Measurements from ENCODE around the gene CIB1.

The CIB1 gene

GRCh38 chr15:90230610-90231009, 3.1 kb downstream of the CIB1 start:
- no peak for DNase-seq
- Histone ChIP-seq H3K36me3 (ENCODE audit: control insufficient read depth, insufficient read depth, low read length) (peaks cover 6% of the 10 kb centered on the region), H3K27ac (ENCODE audit: low read depth, low read length) (no peak overlapping the region)

GRCh38 chr15:90230071-90230494, 3.7 kb downstream of the CIB1 start:
- no peak overlapping the region for H2AK5ac ChIP-seq (ENCODE audit: low read length)

More at GRCh38 chr15:90230610-90231009, 3.1 kb downstream of the CIB1 start:
- no peaks in the 10 kb centered on the region for H3K79me1 ChIP-seq (ENCODE audit: low read length)
- H3K79me2 ChIP-seq (ENCODE audit: control insufficient read depth, insufficient read depth, low read length) = no peaks in the 10 kb centered on the region
- H3K9ac ChIP-seq (ENCODE audit: low read length) = no peak overlapping the region
- no peak overlapping the region for H3K4ac ChIP-seq (ENCODE audit: low read depth, low read length)
- no peak overlapping the region for H3K4me3 ChIP-seq (ENCODE audit: low read length)
- no peak overlapping the region for H4K8ac ChIP-seq (ENCODE audit: low read depth, low read length)
- no peak overlapping the region for H4K5ac ChIP-seq (ENCODE audit: low read length)
- no peak overlapping the region for H2BK5ac ChIP-seq (ENCODE audit: low read length)
- no peaks in the 10 kb centered on the region for H3K27me3 ChIP-seq (ENCODE audit: insufficient read depth, low read length, poor library complexity)
- H3K4me1 ChIP-seq (ENCODE audit: control insufficient read depth, low read depth, low read length) = peaks cover 2% of the 10 kb centered on the region
- WGBS (ENCODE audit: extremely low coverage, insufficient coverage, low lambda C conversion rate) = no CpG with 5 or more reads among the region's 8 CpGs
- H3K4me2 ChIP-seq (ENCODE audit: low read length) = no peak overlapping the region
- H3K23ac ChIP-seq (ENCODE audit: low read length) = no peak overlapping the region
- no peak overlapping the region for H2AK5ac ChIP-seq (ENCODE audit: low read length)
- no peak overlapping the region for H2BK15ac ChIP-seq (replicated peaks; ENCODE audit: low read depth)
- no peak overlapping the region for H3K56ac ChIP-seq (ENCODE audit: low read length)
- no peak overlapping the region for H2BK120ac ChIP-seq (ENCODE audit: low read depth, low read length)
- no peak overlapping the region for H3K18ac ChIP-seq (ENCODE audit: low read length)

GRCh38 chr15:90228960-90229359, 4.8 kb downstream of the CIB1 start:
- no peak for DNase-seq
- Histone ChIP-seq H3K79me2 (ENCODE audit: control insufficient read depth, insufficient read depth, low read length) (no peaks in the 10 kb centered on the region), H4K5ac (ENCODE audit: low read length) (no peak overlapping the region), H3K56ac (ENCODE audit: low read length) (no peak overlapping the region), H3K27me3 (ENCODE audit: insufficient read depth, low read length, poor library complexity) (no peaks in the 10 kb centered on the region), H3K4me2 (ENCODE audit: low read length) (no peak overlapping the region), H3K79me1 (ENCODE audit: low read length) (no peaks in the 10 kb centered on the region), H3K9ac (ENCODE audit: low read length) (no peak overlapping the region), H3K36me3 (ENCODE audit: control insufficient read depth, insufficient read depth, low read length) (peaks cover 6% of the 10 kb centered on the region), H2BK120ac (ENCODE audit: low read depth, low read length) (no peak overlapping the region), H2BK15ac (replicated peaks; ENCODE audit: low read depth) (no peak overlapping the region), H2AK5ac (ENCODE audit: low read length) (no peak overlapping the region), H3K4ac (ENCODE audit: low read depth, low read length) (no peak overlapping the region), H4K8ac (ENCODE audit: low read depth, low read length) (no peak overlapping the region), H3K27ac (ENCODE audit: low read depth, low read length) (no peak overlapping the region), H3K18ac (ENCODE audit: low read length) (no peak overlapping the region), H2BK5ac (ENCODE audit: low read length) (no peak overlapping the region), H3K23ac (ENCODE audit: low read length) (no peak overlapping the region), H3K4me3 (ENCODE audit: low read length) (no peak overlapping the region), H3K4me1 (ENCODE audit: control insufficient read depth, low read depth, low read length) (no peaks in the 10 kb centered on the region)
- no CpG with 5 or more reads among the region's 15 CpGs for WGBS (ENCODE audit: extremely low coverage, insufficient coverage, low lambda C conversion rate)

More at GRCh38 chr15:90230071-90230494, 3.7 kb downstream of the CIB1 start:
- H3K23ac ChIP-seq (ENCODE audit: low read length) = no peak overlapping the region
- no peak overlapping the region for H4K5ac ChIP-seq (ENCODE audit: low read length)
- DNase-seq = no peak
- no peak overlapping the region for H4K8ac ChIP-seq (ENCODE audit: low read depth, low read length)
- no peak overlapping the region for H2BK120ac ChIP-seq (ENCODE audit: low read depth, low read length)
- no peak overlapping the region for H3K18ac ChIP-seq (ENCODE audit: low read length)
- H3K4me3 ChIP-seq (ENCODE audit: low read length) = no peak overlapping the region
- H3K9ac ChIP-seq (ENCODE audit: low read length) = no peak overlapping the region
- no peak overlapping the region for H2BK15ac ChIP-seq (replicated peaks; ENCODE audit: low read depth)
- no peak overlapping the region for H2BK5ac ChIP-seq (ENCODE audit: low read length)
- H3K4me1 ChIP-seq (ENCODE audit: control insufficient read depth, low read depth, low read length) = peaks cover 2% of the 10 kb centered on the region
- H3K4me2 ChIP-seq (ENCODE audit: low read length) = no peak overlapping the region
- no peak overlapping the region for H3K4ac ChIP-seq (ENCODE audit: low read depth, low read length)
- H3K79me1 ChIP-seq (ENCODE audit: low read length) = no peaks in the 10 kb centered on the region
- H3K36me3 ChIP-seq (ENCODE audit: control insufficient read depth, insufficient read depth, low read length) = peaks cover 6% of the 10 kb centered on the region
- H3K79me2 ChIP-seq (ENCODE audit: control insufficient read depth, insufficient read depth, low read length) = no peaks in the 10 kb centered on the region
- WGBS (ENCODE audit: extremely low coverage, insufficient coverage, low lambda C conversion rate) = no CpG with 5 or more reads among the region's 12 CpGs
- H3K56ac ChIP-seq (ENCODE audit: low read length) = no peak overlapping the region
- no peaks in the 10 kb centered on the region for H3K27me3 ChIP-seq (ENCODE audit: insufficient read depth, low read length, poor library complexity)
- no peak overlapping the region for H3K27ac ChIP-seq (ENCODE audit: low read depth, low read length)

GRCh38 chr15:90227816-90228772, 5.6 kb downstream of the CIB1 start:
- Histone ChIP-seq H2BK5ac (ENCODE audit: low read length) (no peak overlapping the region), H2BK15ac (replicated peaks; ENCODE audit: low read depth) (no peak overlapping the region), H2BK120ac (ENCODE audit: low read depth, low read length) (no peak overlapping the region), H3K4me1 (ENCODE audit: control insufficient read depth, low read depth, low read length) (no peaks in the 10 kb centered on the region), H3K27me3 (ENCODE audit: insufficient read depth, low read length, poor library complexity) (no peaks in the 10 kb centered on the region), H3K4ac (ENCODE audit: low read depth, low read length) (no peak overlapping the region), H3K9ac (ENCODE audit: low read length) (no peak overlapping the region), H4K8ac (ENCODE audit: low read depth, low read length) (no peak overlapping the region), H3K4me2 (ENCODE audit: low read length) (no peak overlapping the region), H2AK5ac (ENCODE audit: low read length) (no peak overlapping the region), H3K23ac (ENCODE audit: low read length) (no peak overlapping the region), H4K5ac (ENCODE audit: low read length) (no peak overlapping the region), H3K27ac (ENCODE audit: low read depth, low read length) (no peak overlapping the region), H3K79me2 (ENCODE audit: control insufficient read depth, insufficient read depth, low read length) (no peaks in the 10 kb centered on the region), H3K36me3 (ENCODE audit: control insufficient read depth, insufficient read depth, low read length) (peaks cover 6% of the 10 kb centered on the region), H3K79me1 (ENCODE audit: low read length) (no peaks in the 10 kb centered on the region), H3K18ac (ENCODE audit: low read length) (no peak overlapping the region), H3K4me3 (ENCODE audit: low read length) (no peak overlapping the region), H3K56ac (ENCODE audit: low read length) (no peak overlapping the region)
- no CpG with 5 or more reads among the region's 38 CpGs for WGBS (ENCODE audit: extremely low coverage, insufficient coverage, low lambda C conversion rate)
- no peak for DNase-seq

- Histone ChIP-seq H3K4me1 (ENCODE audit: control insufficient read depth, low read depth, low read length) (no peaks in the 10 kb centered on the region), H3K9ac (ENCODE audit: low read length) (no peak overlapping the region), H3K4ac (ENCODE audit: low read depth, low read length) (no peak overlapping the region), H3K27me3 (ENCODE audit: insufficient read depth, low read length, poor library complexity) (no peaks in the 10 kb centered on the region), H3K79me1 (ENCODE audit: low read length) (no peaks in the 10 kb centered on the region), H3K79me2 (ENCODE audit: control insufficient read depth, insufficient read depth, low read length) (no peaks in the 10 kb centered on the region), H2BK5ac (ENCODE audit: low read length) (no peak overlapping the region), H4K5ac (ENCODE audit: low read length) (no peak overlapping the region), H3K27ac (ENCODE audit: low read depth, low read length) (no peak overlapping the region), H3K56ac (ENCODE audit: low read length) (no peak overlapping the region), H3K23ac (ENCODE audit: low read length) (no peak overlapping the region), H2BK15ac (replicated peaks; ENCODE audit: low read depth) (no peak overlapping the region), H3K18ac (ENCODE audit: low read length) (no peak overlapping the region), H3K4me3 (ENCODE audit: low read length) (no peak overlapping the region), H4K8ac (ENCODE audit: low read depth, low read length) (no peak overlapping the region), H3K36me3 (ENCODE audit: control insufficient read depth, insufficient read depth, low read length) (peaks cover 6% of the 10 kb centered on the region), H2AK5ac (ENCODE audit: low read length) (no peak overlapping the region), H3K4me2 (ENCODE audit: low read length) (no peak overlapping the region), H2BK120ac (ENCODE audit: low read depth, low read length) (no peak overlapping the region)
- no CpG with 5 or more reads among the region's 7 CpGs for WGBS (ENCODE audit: extremely low coverage, insufficient coverage, low lambda C conversion rate)
- no peak for DNase-seq
These were observed 6.4 kb downstream of the CIB1 start for GRCh38 chr15:90227336-90227735.

All from mesendoderm (in vitro differentiated cells).